ENCODE data around the gene CACHD1.
"Not testable (repeated sequence)": the region's sequence is repeated elsewhere in the genome, so short reads cannot be mapped to it uniquely, and the experiment has no call there.

CACHD1 gene

GRCh38 chr1:64703600-64703999 lies 233.7 kb downstream of the CACHD1 start:
- Mint-ChIP-seq H3K36me3 (ENCODE audit: low read depth) (no peaks in the 10 kb centered on the region), H3K4me1 (ENCODE audit: low read depth) (no peaks in the 10 kb centered on the region), H3K27me3 (no peaks in the 10 kb centered on the region), H3K9me3 (no peaks in the 10 kb centered on the region), H3K4me3 (no peak overlapping the region), H3K27ac (no peak overlapping the region)
- intact Hi-C loops (cut with micrococcal nuclease): no loop called here

- Mint-ChIP-seq H3K4me1 (ENCODE audit: low read depth) (no peaks in the 10 kb centered on the region), H3K27me3 (no peaks in the 10 kb centered on the region), H3K4me3 (no peak overlapping the region), H3K36me3 (ENCODE audit: low read depth) (no peaks in the 10 kb centered on the region), H3K9me3 (no peaks in the 10 kb centered on the region), H3K27ac (no peak overlapping the region)
- intact Hi-C loops (cut with micrococcal nuclease): no loop called here
Observed at GRCh38 chr1:64705591-64705990, 235.7 kb downstream of the CACHD1 start.

- no peaks in the 10 kb centered on the region for H3K4me1 Mint-ChIP-seq (ENCODE audit: low read depth)
- intact Hi-C loops (cut with micrococcal nuclease): no loop called here
- H3K36me3 Mint-ChIP-seq (ENCODE audit: low read depth): no peaks in the 10 kb centered on the region
- no peak overlapping the region for H3K4me3 Mint-ChIP-seq
- H3K27ac Mint-ChIP-seq: no peak overlapping the region
- H3K9me3 Mint-ChIP-seq: no peaks in the 10 kb centered on the region
- H3K27me3 Mint-ChIP-seq: no peaks in the 10 kb centered on the region
Observed at GRCh38 chr1:64711266-64711665, 241.3 kb downstream of the CACHD1 start.

GRCh38 chr1:64712049-64712448 lies 242.1 kb downstream of the CACHD1 start:
- Mint-ChIP-seq H3K27me3 (no peaks in the 10 kb centered on the region), H3K36me3 (ENCODE audit: low read depth) (no peaks in the 10 kb centered on the region), H3K4me1 (ENCODE audit: low read depth) (no peaks in the 10 kb centered on the region), H3K27ac (no peak overlapping the region), H3K9me3 (no peaks in the 10 kb centered on the region), H3K4me3 (no peak overlapping the region)
- intact Hi-C loops (cut with micrococcal nuclease): no loop called here

GRCh38 chr1:64715186-64715585 lies 245.3 kb downstream of the CACHD1 start:
- Mint-ChIP-seq H3K27ac (no peak overlapping the region), H3K27me3 (no peaks in the 10 kb centered on the region), H3K9me3 (peaks cover 11% of the 10 kb centered on the region), H3K4me3 (no peak overlapping the region), H3K36me3 (ENCODE audit: low read depth) (no peaks in the 10 kb centered on the region), H3K4me1 (ENCODE audit: low read depth) (no peaks in the 10 kb centered on the region)
- intact Hi-C loops (cut with micrococcal nuclease): no loop called here

- intact Hi-C loops (cut with micrococcal nuclease): no loop called here
- Mint-ChIP-seq H3K4me1 (ENCODE audit: low read depth) (no peaks in the 10 kb centered on the region), H3K4me3 (no peak overlapping the region), H3K27ac (no peak overlapping the region), H3K27me3 (peaks cover 4% of the 10 kb centered on the region), H3K36me3 (ENCODE audit: low read depth) (no peaks in the 10 kb centered on the region), H3K9me3 (peaks cover 11% of the 10 kb centered on the region)
Observed at GRCh38 chr1:64721135-64721534, 251.2 kb downstream of the CACHD1 start.

GRCh38 chr1:64721576-64722145 lies 251.7 kb downstream of the CACHD1 start:
- no peak overlapping the region for H3K4me3 Mint-ChIP-seq
- H3K36me3 Mint-ChIP-seq (ENCODE audit: low read depth): no peaks in the 10 kb centered on the region
- peaks cover 11% of the 10 kb centered on the region for H3K9me3 Mint-ChIP-seq
- no peak overlapping the region for H3K27ac Mint-ChIP-seq
- peaks cover 4% of the 10 kb centered on the region for H3K27me3 Mint-ChIP-seq
- no peaks in the 10 kb centered on the region for H3K4me1 Mint-ChIP-seq (ENCODE audit: low read depth)
- intact Hi-C loops (cut with micrococcal nuclease): no loop called here

GRCh38 chr1:64727861-64728260 lies 257.9 kb downstream of the CACHD1 start:
- no peaks in the 10 kb centered on the region for H3K27me3 Mint-ChIP-seq
- no peak overlapping the region for H3K4me3 Mint-ChIP-seq
- intact Hi-C loops (cut with micrococcal nuclease): no loop called here
- H3K9me3 Mint-ChIP-seq: no peaks in the 10 kb centered on the region
- no peaks in the 10 kb centered on the region for H3K36me3 Mint-ChIP-seq (ENCODE audit: low read depth)
- H3K4me1 Mint-ChIP-seq (ENCODE audit: low read depth): no peaks in the 10 kb centered on the region
- H3K27ac Mint-ChIP-seq: no peak overlapping the region

- no peak overlapping the region for H3K27ac Mint-ChIP-seq
- no peak overlapping the region for H3K4me3 Mint-ChIP-seq
- H3K27me3 Mint-ChIP-seq: no peaks in the 10 kb centered on the region
- no peaks in the 10 kb centered on the region for H3K36me3 Mint-ChIP-seq (ENCODE audit: low read depth)
- H3K9me3 Mint-ChIP-seq: no peaks in the 10 kb centered on the region
- no peaks in the 10 kb centered on the region for H3K4me1 Mint-ChIP-seq (ENCODE audit: low read depth)
- intact Hi-C loops (cut with micrococcal nuclease): no loop called here
Observed at GRCh38 chr1:64733581-64734286, 263.8 kb downstream of the CACHD1 start.

GRCh38 chr1:64734287-64734652 lies 264.3 kb downstream of the CACHD1 start:
- H3K27me3 Mint-ChIP-seq: no peaks in the 10 kb centered on the region
- no peaks in the 10 kb centered on the region for H3K9me3 Mint-ChIP-seq
- H3K4me1 Mint-ChIP-seq (ENCODE audit: low read depth): no peaks in the 10 kb centered on the region
- no peak overlapping the region for H3K27ac Mint-ChIP-seq
- no peaks in the 10 kb centered on the region for H3K36me3 Mint-ChIP-seq (ENCODE audit: low read depth)
- intact Hi-C loops (cut with micrococcal nuclease): no loop called here
- H3K4me3 Mint-ChIP-seq: no peak overlapping the region

GRCh38 chr1:64740687-64741086 lies 270.8 kb downstream of the CACHD1 start:
- intact Hi-C loops (cut with micrococcal nuclease); H3K36me3 Mint-ChIP-seq (ENCODE audit: low read depth); H3K9me3 Mint-ChIP-seq; H3K27ac Mint-ChIP-seq; H3K4me3 Mint-ChIP-seq; H3K4me1 Mint-ChIP-seq (ENCODE audit: low read depth): not testable (repeated sequence)
- H3K27me3 Mint-ChIP-seq: peaks cover 13% of the 10 kb centered on the region
